HCT116 (cell line): Measurements from ENCODE around the gene GK2. TPM values are rescaled to one million over a fixed set of nuclear protein-coding genes. Genes with fewer than 3 reads are reported as not detected.

Experiments
- ATAC-seq: fragments of 200-7000 bp; cut with Tn5 transposase; 2 replicates; pipeline ENCODE4 v1.9.1; 2020; ENCODE audit warnings: mild to moderate bottlenecking, moderate library complexity
- BruUV-seq: library from RNA; stranded (reverse); fragments of 400-500 nt; replicated peaks from 2 replicates; lab custom pipeline; 2021; lab: Mats Ljungman, UMichigan
- CTCF ChIA-PET: fragments of 300-600 bp; sonication (Branson Sonifier 250); formaldehyde crosslinking; loops from one replicate; lab custom pipeline; 2021; ENCODE audit warnings: antibody characterized with exemption; lab: Charles Lee
- POLR2A ChIA-PET: fragments of 300-600, 350-600 bp; sonication (Branson Sonifier 250); formaldehyde crosslinking; loops from one replicate; lab custom pipeline; 2021; ENCODE audit warnings: antibody characterized with exemption; lab: Charles Lee
- RAD21 ChIA-PET, 2 experiments: fragments of 300-600 bp; sonication (Branson Sonifier 250); formaldehyde crosslinking; loops; one replicate each; lab custom pipeline; 2023; ENCODE audit warnings: low total read pairs in 2 of 2; ENCODE audit not compliant: uncharacterized antibody in 2 of 2, unreplicated experiment in 2 of 2, low non-redundant PET in 1 of 2; lab: Charles Lee
- DNase-seq: peaks from one replicate; pipeline ENCODE4 v3.0.0-alpha.2; 2010; ENCODE audit warnings: low read depth, low spot score
- H2AFZ ChIP-seq: fragments of 200-600 bp; shearing (Covaris generic), sonication (generic); 2 replicates; pipeline ENCODE4 v1.6.1; 2017; ENCODE audit warnings: low read depth, mixed run types, mixed read lengths, antibody characterized with exemption, low read length; ENCODE audit not compliant: poor library complexity, severe bottlenecking
- H3K27ac ChIP-seq: 2 replicates; pipeline ENCODE4 v1.5.1; 2012; ENCODE audit warnings: low read depth, low read length
- H3K27me3 ChIP-seq: fragments of 200-600 bp; sonication (generic); 2 replicates; pipeline ENCODE4 v1.6.1; 2016; ENCODE audit warnings: mixed run types, low read length, mixed read lengths; ENCODE audit not compliant: insufficient read depth
- H3K36me3 ChIP-seq, 2 experiments: fragments of 200-500 bp in 1 of 2; fragments of 200-600 bp in 1 of 2; sonication (Bioruptor generic) in 1 of 2; sonication (generic) in 1 of 2; 2 replicates each; pipeline versions ENCODE4 v1.5.1 to v1.6.1; 2014 to 2016; ENCODE audit warnings: low read length in 2 of 2, inconsistent platforms in 1 of 2, mixed read lengths in 1 of 2, mixed run types in 1 of 2; ENCODE audit not compliant: insufficient read depth in 2 of 2, control insufficient read depth in 1 of 2
- H3K4me1 ChIP-seq, 2 experiments: fragments of 200-600 bp in 1 of 2; sonication (generic) in 1 of 2; 2 replicates each; pipeline versions ENCODE4 v1.5.1 to v1.6.1; 2012 to 2017; ENCODE audit warnings: low read length in 2 of 2, inconsistent platforms in 1 of 2, mild to moderate bottlenecking in 1 of 2, mixed read lengths in 1 of 2, mixed run types in 1 of 2, moderate library complexity in 1 of 2; ENCODE audit not compliant: insufficient read depth in 2 of 2, control insufficient read depth in 1 of 2
- H3K4me2 ChIP-seq: fragments of 200-600 bp; sonication (generic); 2 replicates; pipeline ENCODE4 v1.6.1; 2017; ENCODE audit warnings: mixed run types, low read length, mixed read lengths
- H3K4me3 ChIP-seq, 2 experiments: fragments of 200-600 bp in 1 of 2; sonication (generic) in 1 of 2; replicated peaks in 1 of 2; 2 replicates each; pipeline ENCODE4 v1.5.1; 2011 to 2016; ENCODE audit warnings: low read length in 2 of 2, control low read depth in 1 of 2, low read depth in 1 of 2, mild to moderate bottlenecking in 1 of 2, mixed read lengths in 1 of 2, mixed run types in 1 of 2
- H3K79me2 ChIP-seq: fragments of 200-600 bp; sonication (generic); 2 replicates; pipeline ENCODE4 v1.6.1; 2017; ENCODE audit warnings: mild to moderate bottlenecking, mixed run types, low read length, moderate library complexity, mixed read lengths; ENCODE audit not compliant: insufficient read depth
- H3K9ac ChIP-seq: fragments of 200-600 bp; sonication (generic); 2 replicates; pipeline ENCODE4 v1.6.1; 2016; ENCODE audit warnings: low read length, mixed read lengths
- H3K9me2 ChIP-seq: fragments of 200-600 bp; sonication (generic), shearing (Covaris generic); 2 replicates; pipeline ENCODE4 v1.6.1; 2017; ENCODE audit warnings: mixed run types, mild to moderate bottlenecking, moderate library complexity; ENCODE audit not compliant: insufficient read depth
- H3K9me3 ChIP-seq, 2 experiments: fragments of 200-500 bp in 1 of 2; fragments of 200-600 bp in 1 of 2; sonication (Bioruptor generic) in 1 of 2; sonication (generic) in 1 of 2; 2 replicates each; pipeline ENCODE4 v1.6.1; 2014 to 2017; ENCODE audit warnings: low read length in 2 of 2, mixed read lengths in 2 of 2, inconsistent platforms in 1 of 2, low read depth in 1 of 2, mild to moderate bottlenecking in 1 of 2, mixed run types in 1 of 2, moderate library complexity in 1 of 2; ENCODE audit not compliant: control insufficient read depth in 1 of 2, insufficient read depth in 1 of 2
- H4K20me1 ChIP-seq: fragments of 200-600 bp; sonication (generic), shearing (Covaris generic); 2 replicates; pipeline ENCODE4 v1.6.1; 2017; ENCODE audit warnings: mixed run types, mild to moderate bottlenecking, moderate library complexity; ENCODE audit not compliant: insufficient read depth
- CEBPB ChIP-seq: IDR thresholded peaks from 2 replicates; pipeline ENCODE4 v1.6.1; 2012; ENCODE audit warnings: low read depth
- EGR1 ChIP-seq: IDR thresholded peaks from 2 replicates; pipeline ENCODE4 v1.6.1; 2012; ENCODE audit warnings: low read depth
- EZH2 ChIP-seq: fragments of 200-600 bp; sonication (generic); IDR thresholded peaks from 2 replicates; pipeline ENCODE4 v1.6.1; 2017; ENCODE audit warnings: antibody characterized with exemption, mixed run types
- FOSL1 ChIP-seq: IDR thresholded peaks from 2 replicates; pipeline ENCODE4 v1.6.1; 2012; ENCODE audit warnings: low read depth
- POLR2A ChIP-seq: IDR thresholded peaks from 2 replicates; pipeline ENCODE4 v1.7.0; 2011; ENCODE audit warnings: borderline replicate concordance; ENCODE audit not compliant: insufficient read depth, insufficient read length; ENCODE audit errors: extremely low read depth
- RAD21 ChIP-seq: IDR thresholded peaks from 2 replicates; pipeline ENCODE4 v1.6.1; 2012; ENCODE audit warnings: low read depth, mild to moderate bottlenecking
- SIN3A ChIP-seq: IDR thresholded peaks from 2 replicates; pipeline ENCODE4 v1.6.1; 2012; ENCODE audit warnings: low read depth
- SP1 ChIP-seq: IDR thresholded peaks from 2 replicates; pipeline ENCODE4 v1.6.1; 2012; ENCODE audit warnings: low read depth
- SRF ChIP-seq: IDR thresholded peaks from 2 replicates; pipeline ENCODE4 v1.6.1; 2012; ENCODE audit warnings: low read depth
- TCF7L2 ChIP-seq: IDR thresholded peaks from 2 replicates; pipeline ENCODE4 v1.7.0; 2011; ENCODE audit warnings: borderline replicate concordance, inconsistent platforms; ENCODE audit not compliant: insufficient read depth, insufficient read length; ENCODE audit errors: extremely low read depth
- ZFX ChIP-seq: fragments of 450-650 bp; IDR thresholded peaks from 2 replicates; pipeline ENCODE4 v1.6.1; 2017
- ZNF274 ChIP-seq: fragments of 200-500 bp; sonication (Bioruptor generic); IDR thresholded peaks from 2 replicates; pipeline ENCODE4 v1.6.1; 2014; ENCODE audit warnings: mild to moderate bottlenecking, low read depth, low read length, inconsistent platforms
- intact Hi-C: fragments of 100-400 bp; cut with micrococcal nuclease; formaldehyde crosslinking; loops from 2 replicates; pipeline ENCODE4 v1.10.0; 2022
- total RNA-seq: library from RNA; stranded (reverse); gene quantifications from one replicate; pipeline ENCODE4 v1.2.1, GENCODE V29; 2021; ENCODE audit not compliant: unreplicated experiment
- TF ChIP-seq, protein P1 (sequence below): IDR thresholded peaks from 2 replicates; pipeline ENCODE4 v1.6.1; 2012
- TF ChIP-seq, protein P2 (sequence below): IDR thresholded peaks from 2 replicates; pipeline ENCODE4 v1.6.1; 2011; ENCODE audit warnings: mild to moderate bottlenecking, low read length, moderate library complexity; ENCODE audit not compliant: insufficient replicate concordance; ENCODE audit errors: extremely low read depth
- TF ChIP-seq, protein P3 (sequence below), 3 experiments: fragments of 200-600 bp in 1 of 3; sonication (generic) in 1 of 3; IDR thresholded peaks in 2 of 3; conservative IDR thresholded peaks in 1 of 3; 2 replicates each; pipeline ENCODE4 v1.5.1; 2012 to 2017; ENCODE audit warnings: low read depth in 2 of 3, low read length in 2 of 3, antibody characterized with exemption in 1 of 3, borderline replicate concordance in 1 of 3, control low read depth in 1 of 3, mild to moderate bottlenecking in 1 of 3, mixed read lengths in 1 of 3, mixed run types in 1 of 3, moderate library complexity in 1 of 3; ENCODE audit not compliant: insufficient read depth in 1 of 3

Gene GK2
- total RNA-seq, 1 experiment from 2014 or later, result not detected

DNA sequence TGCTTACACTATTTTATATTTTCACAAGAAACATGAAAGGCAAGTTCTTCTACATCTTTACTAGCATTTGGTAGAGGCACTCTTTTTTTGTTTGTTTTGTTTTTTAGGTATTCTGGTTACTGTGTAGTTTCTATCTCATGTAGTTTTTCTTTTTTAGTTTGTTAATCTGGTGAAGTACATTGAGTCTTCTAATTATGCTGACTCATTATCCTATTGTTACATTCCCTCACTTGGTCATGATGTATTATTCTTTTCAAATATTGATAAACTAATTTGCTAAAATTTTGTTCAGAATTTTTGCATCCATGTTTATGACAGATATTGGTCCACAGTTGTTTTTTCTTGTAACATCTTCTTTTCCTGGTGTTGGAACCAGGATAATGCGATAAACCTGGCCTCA is 4.7 kb downstream of the GK2 start:
- H3K36me3 ChIP-seq, result no peaks in the 10 kb centered on the region
- intact Hi-C loops, result no loop called here

More for the DNA sequence above, 4.7 kb downstream of the GK2 start:
- H3K4me2 ChIP-seq, result no peak overlapping the region
- TF ChIP-seq SIN3A, result no peak
- TF ChIP-seq, protein P1, sequence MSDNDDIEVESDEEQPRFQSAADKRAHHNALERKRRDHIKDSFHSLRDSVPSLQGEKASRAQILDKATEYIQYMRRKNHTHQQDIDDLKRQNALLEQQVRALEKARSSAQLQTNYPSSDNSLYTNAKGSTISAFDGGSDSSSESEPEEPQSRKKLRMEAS, result no peak
- TF ChIP-seq, protein P2, sequence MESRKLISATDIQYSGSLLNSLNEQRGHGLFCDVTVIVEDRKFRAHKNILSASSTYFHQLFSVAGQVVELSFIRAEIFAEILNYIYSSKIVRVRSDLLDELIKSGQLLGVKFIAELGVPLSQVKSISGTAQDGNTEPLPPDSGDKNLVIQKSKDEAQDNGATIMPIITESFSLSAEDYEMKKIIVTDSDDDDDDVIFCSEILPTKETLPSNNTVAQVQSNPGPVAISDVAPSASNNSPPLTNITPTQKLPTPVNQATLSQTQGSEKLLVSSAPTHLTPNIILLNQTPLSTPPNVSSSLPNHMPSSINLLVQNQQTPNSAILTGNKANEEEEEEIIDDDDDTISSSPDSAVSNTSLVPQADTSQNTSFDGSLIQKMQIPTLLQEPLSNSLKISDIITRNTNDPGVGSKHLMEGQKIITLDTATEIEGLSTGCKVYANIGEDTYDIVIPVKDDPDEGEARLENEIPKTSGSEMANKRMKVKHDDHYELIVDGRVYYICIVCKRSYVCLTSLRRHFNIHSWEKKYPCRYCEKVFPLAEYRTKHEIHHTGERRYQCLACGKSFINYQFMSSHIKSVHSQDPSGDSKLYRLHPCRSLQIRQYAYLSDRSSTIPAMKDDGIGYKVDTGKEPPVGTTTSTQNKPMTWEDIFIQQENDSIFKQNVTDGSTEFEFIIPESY, result no peak
- no peak for TF ChIP-seq EZH2
- TF ChIP-seq POLR2A, result no peak
- TF ChIP-seq SP1, result no peak
- TF ChIP-seq TCF7L2, result no peak
- TF ChIP-seq RAD21, result no peak
- TF ChIP-seq, protein P3, sequence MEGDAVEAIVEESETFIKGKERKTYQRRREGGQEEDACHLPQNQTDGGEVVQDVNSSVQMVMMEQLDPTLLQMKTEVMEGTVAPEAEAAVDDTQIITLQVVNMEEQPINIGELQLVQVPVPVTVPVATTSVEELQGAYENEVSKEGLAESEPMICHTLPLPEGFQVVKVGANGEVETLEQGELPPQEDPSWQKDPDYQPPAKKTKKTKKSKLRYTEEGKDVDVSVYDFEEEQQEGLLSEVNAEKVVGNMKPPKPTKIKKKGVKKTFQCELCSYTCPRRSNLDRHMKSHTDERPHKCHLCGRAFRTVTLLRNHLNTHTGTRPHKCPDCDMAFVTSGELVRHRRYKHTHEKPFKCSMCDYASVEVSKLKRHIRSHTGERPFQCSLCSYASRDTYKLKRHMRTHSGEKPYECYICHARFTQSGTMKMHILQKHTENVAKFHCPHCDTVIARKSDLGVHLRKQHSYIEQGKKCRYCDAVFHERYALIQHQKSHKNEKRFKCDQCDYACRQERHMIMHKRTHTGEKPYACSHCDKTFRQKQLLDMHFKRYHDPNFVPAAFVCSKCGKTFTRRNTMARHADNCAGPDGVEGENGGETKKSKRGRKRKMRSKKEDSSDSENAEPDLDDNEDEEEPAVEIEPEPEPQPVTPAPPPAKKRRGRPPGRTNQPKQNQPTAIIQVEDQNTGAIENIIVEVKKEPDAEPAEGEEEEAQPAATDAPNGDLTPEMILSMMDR (IDR thresholded peaks at IDR 0.05 in 2 of 3, conservative IDR thresholded peaks at IDR 0.05 in 1 of 3; ENCODE audit: borderline replicate concordance in 1 of 3, insufficient read depth in 1 of 3, low read depth in 2 of 3, low read length in 2 of 3), result no peak
- TF ChIP-seq ZNF274, result no peak
- TF ChIP-seq ZFX, result no peak
- TF ChIP-seq EGR1, result no peak
- TF ChIP-seq CEBPB, result no peak
- TF ChIP-seq FOSL1, result no peak
- TF ChIP-seq SRF, result no peak
- H3K4me1 ChIP-seq, result no peaks in the 10 kb centered on the region
- H3K9me3 ChIP-seq, result no peaks in the 10 kb centered on the region
- no peaks in the 10 kb centered on the region for H4K20me1 ChIP-seq
- H2AFZ ChIP-seq, result no peak overlapping the region
- H3K4me3 ChIP-seq, result no peak overlapping the region
- POLR2A ChIA-PET, result no interaction called here
- CTCF ChIA-PET, result no interaction called here
- no peak overlapping the region for H3K27ac ChIP-seq
- H3K9ac ChIP-seq, result no peak overlapping the region
- no TSS peak for BruUV-seq
- H3K79me2 ChIP-seq, result no peaks in the 10 kb centered on the region
- DNase-seq (no peak), ATAC-seq (no peak)
- H3K27me3 ChIP-seq, result 0 out of 2 replicates have a peak, but pooled peaks cover 5% of the 10 kb centered on the region
- no peaks in the 10 kb centered on the region for H3K9me2 ChIP-seq
- RAD21 ChIA-PET, result no interaction called here
